ENCODE data around the gene HMGN4.

The HMGN4 gene

GRCh38 chr6:26588965-26589364, 50.8 kb downstream of the HMGN4 start:
- Histone ChIP-seq H3K36me3 (replicated peaks; ENCODE audit: insufficient read depth, low read length) (no peaks in the 10 kb centered on the region), H3K4me1 (ENCODE audit: low read length) (no peaks in the 10 kb centered on the region), H3K27me3 (replicated peaks; ENCODE audit: insufficient read depth, low read length) (no peaks in the 10 kb centered on the region), H3K4me2 (ENCODE audit: low read depth, low read length) (no peak overlapping the region), H3K79me2 (ENCODE audit: low read length) (no peaks in the 10 kb centered on the region), H3F3A (ENCODE audit: insufficient read depth, low read length) (no peaks in the 10 kb centered on the region), H3K9me3 (replicated peaks; ENCODE audit: insufficient read depth, low read length) (no peaks in the 10 kb centered on the region), H3K9me2 (replicated peaks; ENCODE audit: insufficient read depth, low read length) (no peaks in the 10 kb centered on the region), H3K9ac (ENCODE audit: low read length) (no peak overlapping the region), H3K27ac (ENCODE audit: low read length) (no peak overlapping the region), H3K4me3 (ENCODE audit: low read length) (no peak overlapping the region), H4K20me1 (ENCODE audit: insufficient read depth, low read length) (no peaks in the 10 kb centered on the region), H2AFZ (ENCODE audit: low read length) (no peak overlapping the region)
- TF ChIP-seq EZH2 (optimal IDR thresholded peaks at IDR 0.05; ENCODE audit: low read depth, low read length) (no peak), CTCF (IDR thresholded peaks at IDR 0.05; ENCODE audit: low read length) (no peak), EZH2phosphoT487 (IDR thresholded peaks at IDR 0.05; ENCODE audit: low read length) (no peak)
- no peak for DNase-seq

- no peaks in the 10 kb centered on the region for H3K27me3 ChIP-seq (replicated peaks; ENCODE audit: insufficient read depth, low read length)
- no peak overlapping the region for H3K9ac ChIP-seq (ENCODE audit: low read length)
- H3K9me3 ChIP-seq (replicated peaks; ENCODE audit: insufficient read depth, low read length) = no peaks in the 10 kb centered on the region
- H3K27ac ChIP-seq (ENCODE audit: low read length) = no peak overlapping the region
- H3K79me2 ChIP-seq (ENCODE audit: low read length) = peaks cover 10% of the 10 kb centered on the region
- H3K4me2 ChIP-seq (ENCODE audit: low read depth, low read length) = no peak overlapping the region
- no peaks in the 10 kb centered on the region for H3K9me2 ChIP-seq (replicated peaks; ENCODE audit: insufficient read depth, low read length)
- no peaks in the 10 kb centered on the region for H4K20me1 ChIP-seq (ENCODE audit: insufficient read depth, low read length)
- H3K36me3 ChIP-seq (replicated peaks; ENCODE audit: insufficient read depth, low read length) = no peaks in the 10 kb centered on the region
- peaks cover 8% of the 10 kb centered on the region for H3F3A ChIP-seq (ENCODE audit: insufficient read depth, low read length)
- no peak for DNase-seq
- TF ChIP-seq EZH2phosphoT487 (IDR thresholded peaks at IDR 0.05; ENCODE audit: low read length) (no peak), EZH2 (optimal IDR thresholded peaks at IDR 0.05; ENCODE audit: low read depth, low read length) (no peak), CTCF (IDR thresholded peaks at IDR 0.05; ENCODE audit: low read length) (no peak)
- no peak overlapping the region for H3K4me3 ChIP-seq (ENCODE audit: low read length)
- peaks cover 3% of the 10 kb centered on the region; the same call in 1 of the 2 replicates for H3K4me1 ChIP-seq (ENCODE audit: low read length)
- no peak overlapping the region for H2AFZ ChIP-seq (ENCODE audit: low read length)
Observed at GRCh38 chr6:26592649-26593048, 54.5 kb downstream of the HMGN4 start.

DNA sequence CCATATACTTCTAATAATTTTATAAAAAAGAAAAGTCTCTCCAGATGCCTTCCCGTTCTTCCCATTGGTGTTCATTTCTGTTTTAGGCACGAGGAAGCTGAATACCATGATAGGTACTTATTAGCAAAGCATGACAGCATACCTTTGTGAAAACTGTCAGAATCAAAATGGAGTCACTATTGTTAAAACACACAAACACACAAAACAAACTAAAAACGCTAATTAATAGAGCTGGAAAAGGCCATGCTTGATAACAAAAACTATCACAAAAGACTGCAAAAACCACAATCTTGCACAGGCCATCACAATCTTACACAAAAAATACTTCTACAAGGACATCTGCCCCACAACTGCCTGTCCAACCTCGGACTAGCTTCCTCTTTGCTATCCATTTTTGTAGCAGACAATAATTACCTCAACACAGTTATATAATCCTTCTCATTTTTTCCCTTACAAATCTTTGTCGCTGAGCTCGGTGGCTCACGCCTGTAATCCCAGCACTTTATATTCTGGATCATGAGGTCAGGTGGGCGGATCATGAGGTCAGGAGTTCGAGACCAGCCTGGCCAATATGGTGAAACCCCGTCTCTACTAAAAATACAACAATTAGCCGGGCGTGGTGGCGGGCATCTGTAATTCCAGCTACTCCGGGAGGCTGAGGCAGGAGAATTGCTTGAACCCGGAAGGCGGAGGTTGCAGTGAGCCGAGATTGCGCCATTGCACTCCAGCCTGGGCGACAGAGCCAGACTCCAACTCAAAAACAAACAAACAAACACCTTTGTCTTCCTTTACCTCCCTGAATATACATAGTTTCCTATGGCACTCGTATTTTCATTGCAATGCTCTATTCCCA, 55.3 kb downstream of the HMGN4 start:
- no peak for DNase-seq

More for the DNA sequence above, 55.3 kb downstream of the HMGN4 start:
- peaks cover 8% of the 10 kb centered on the region; the same call in 1 of the 2 replicates for H3K4me1 ChIP-seq (ENCODE audit: low read length)
- no peaks in the 10 kb centered on the region for H3K9me2 ChIP-seq (replicated peaks; ENCODE audit: insufficient read depth, low read length)
- no peaks in the 10 kb centered on the region for H3K9me3 ChIP-seq (replicated peaks; ENCODE audit: insufficient read depth, low read length)
- peaks cover 8% of the 10 kb centered on the region for H3F3A ChIP-seq (ENCODE audit: insufficient read depth, low read length)
- no peaks in the 10 kb centered on the region for H4K20me1 ChIP-seq (ENCODE audit: insufficient read depth, low read length)
- TF ChIP-seq EZH2 (optimal IDR thresholded peaks at IDR 0.05; ENCODE audit: low read depth, low read length) (no peak), CTCF (IDR thresholded peaks at IDR 0.05; ENCODE audit: low read length) (no peak), EZH2phosphoT487 (IDR thresholded peaks at IDR 0.05; ENCODE audit: low read length) (no peak)
- H3K4me3 ChIP-seq (ENCODE audit: low read length) = no peak overlapping the region
- H3K9ac ChIP-seq (ENCODE audit: low read length) = no peak overlapping the region
- H3K4me2 ChIP-seq (ENCODE audit: low read depth, low read length) = no peak overlapping the region
- no peaks in the 10 kb centered on the region for H3K27me3 ChIP-seq (replicated peaks; ENCODE audit: insufficient read depth, low read length)
- H2AFZ ChIP-seq (ENCODE audit: low read length) = no peak overlapping the region
- H3K36me3 ChIP-seq (replicated peaks; ENCODE audit: insufficient read depth, low read length) = no peaks in the 10 kb centered on the region
- H3K27ac ChIP-seq (ENCODE audit: low read length) = no peak overlapping the region
- H3K79me2 ChIP-seq (ENCODE audit: low read length) = peaks cover 19% of the 10 kb centered on the region
